Stomach (tissue), 4 donors: ENCODE results near the gene HCFC1.

Source experiments
- CTCF ChIP-seq, 7 experiments: fragments of 450-650 bp in 4 of 7; fragments of 200-600 bp in 3 of 7; sonication (generic) in 3 of 7; IDR thresholded peaks; one replicate each; pipeline ENCODE4 v1.5.1; 2016 to 2019; ENCODE audit warnings: antibody characterized with exemption in 7 of 7, control low read depth in 2 of 7, mild to moderate bottlenecking in 1 of 7
- EP300 ChIP-seq: sonication (generic); formaldehyde crosslinking; IDR thresholded peaks from one replicate; pipeline ENCODE4 v1.6.1; 2017; ENCODE audit warnings: antibody characterized with exemption

GRCh38 chrX:153902385-153902784 is 69.2 kb downstream of the HCFC1 start:
- TF ChIP-seq CTCF (IDR thresholded peaks at IDR 0.05): no peak
- TF ChIP-seq EP300: no peak
